WTC11 (cell line): ENCODE data around the gene HOMER2. TPM values are rescaled to one million over a fixed set of nuclear protein-coding genes. Genes with fewer than 3 reads are reported as not detected.

Experiments used
- ATAC-seq: fragments of 200-7000 bp; cut with Tn5 transposase; 2 replicates; pipeline ENCODE4 v1.10.0; 2021; ENCODE audit warnings: mild to moderate bottlenecking, moderate library complexity
- CTCF ChIA-PET: fragments of 300-600 bp; sonication (Branson Sonifier 250); formaldehyde crosslinking; loops from one replicate; lab custom pipeline; 2021; ENCODE audit warnings: antibody characterized with exemption; lab: Charles Lee
- POLR2A ChIA-PET: fragments of 350-600 bp; sonication (Branson Sonifier 250); formaldehyde crosslinking; loops from one replicate; lab custom pipeline; 2021; ENCODE audit warnings: antibody characterized with exemption; lab: Charles Lee
- DNase-seq: peaks from one replicate; pipeline ENCODE4 v3.0.0; 2021; ENCODE audit warnings: low spot score
- H3K27ac Mint-ChIP-seq: 2 replicates; pipeline ENCODE4 v1.8.0; 2021; ENCODE audit warnings: mixed read lengths
- H3K27me3 Mint-ChIP-seq: 2 replicates; pipeline ENCODE4 v1.8.0; 2021; ENCODE audit warnings: low read depth, mild to moderate bottlenecking, moderate library complexity, mixed read lengths
- H3K36me3 Mint-ChIP-seq: 2 replicates; pipeline ENCODE4 v1.8.0; 2021; ENCODE audit warnings: mixed read lengths
- H3K4me1 Mint-ChIP-seq: 2 replicates; pipeline ENCODE4 v1.8.0; 2022; ENCODE audit warnings: mixed read lengths
- H3K4me3 Mint-ChIP-seq: 2 replicates; pipeline ENCODE4 v1.8.0; 2021; ENCODE audit warnings: mild to moderate bottlenecking, moderate library complexity, mixed read lengths
- H3K9me3 Mint-ChIP-seq: 2 replicates; pipeline ENCODE4 v1.8.0; 2021; ENCODE audit warnings: mixed read lengths
- ATF1 ChIP-seq: sonication (generic); formaldehyde crosslinking; IDR thresholded peaks from 2 replicates; pipeline ENCODE4 v1.8.1; 2023; ENCODE audit warnings: mild to moderate bottlenecking, moderate library complexity, missing genetic modification reagents
- ATF2 ChIP-seq: sonication (generic); formaldehyde crosslinking; IDR thresholded peaks from 2 replicates; pipeline ENCODE4 v1.8.1; 2022; ENCODE audit warnings: low read depth, missing genetic modification reagents, borderline replicate concordance
- E2F5 ChIP-seq: sonication (generic); formaldehyde crosslinking; IDR thresholded peaks from 2 replicates; pipeline ENCODE4 v1.8.1; 2022; ENCODE audit warnings: mild to moderate bottlenecking, moderate library complexity, missing genetic modification reagents
- ELF4 ChIP-seq: sonication (generic); formaldehyde crosslinking; IDR thresholded peaks from 2 replicates; pipeline ENCODE4 v1.8.1; 2022; ENCODE audit warnings: low read depth, mild to moderate bottlenecking, moderate library complexity, missing genetic modification reagents
- ETV6 ChIP-seq: sonication (generic); formaldehyde crosslinking; IDR thresholded peaks from 2 replicates; pipeline ENCODE4 v1.8.1; 2022; ENCODE audit warnings: mild to moderate bottlenecking, missing genetic modification reagents
- FOXK1 ChIP-seq: sonication (generic); formaldehyde crosslinking; IDR thresholded peaks from 2 replicates; pipeline ENCODE4 v1.8.0; 2022; ENCODE audit warnings: mild to moderate bottlenecking, moderate library complexity, missing genetic modification reagents
- GRHL2 ChIP-seq: fragments of 250-450 bp; sonication (Bioruptor Pico); IDR thresholded peaks from 2 replicates; pipeline ENCODE4 v1.8.0; 2022; ENCODE audit warnings: mild to moderate bottlenecking, moderate library complexity; ENCODE audit not compliant: insufficient replicate concordance, severe bottlenecking
- HMGXB4 ChIP-seq: sonication (generic); formaldehyde crosslinking; IDR thresholded peaks from 2 replicates; pipeline ENCODE4 v1.8.1; 2023; ENCODE audit warnings: mild to moderate bottlenecking, moderate library complexity, missing genetic modification reagents
- JAZF1 ChIP-seq: fragments of 250-450 bp; sonication (Bioruptor Pico); IDR thresholded peaks from 2 replicates; pipeline ENCODE4 v1.9.0; 2021; ENCODE audit warnings: moderate library complexity, mild to moderate bottlenecking, inconsistent platforms
- JUN ChIP-seq: sonication (generic); formaldehyde crosslinking; IDR thresholded peaks from 2 replicates; pipeline ENCODE4 v1.8.0; 2023; ENCODE audit warnings: mild to moderate bottlenecking, missing genetic modification reagents
- KAT7 ChIP-seq: sonication (generic); formaldehyde crosslinking; IDR thresholded peaks from 2 replicates; pipeline ENCODE4 v1.8.1; 2023; ENCODE audit warnings: missing genetic modification reagents, mild to moderate bottlenecking, borderline replicate concordance
- MLX ChIP-seq: sonication (generic); formaldehyde crosslinking; IDR thresholded peaks from 2 replicates; pipeline ENCODE4 v1.8.1; 2023; ENCODE audit warnings: mild to moderate bottlenecking, missing genetic modification reagents, moderate library complexity
- OVOL2 ChIP-seq: fragments of 250-450 bp; sonication (Bioruptor Pico); IDR thresholded peaks from 2 replicates; pipeline ENCODE4 v1.9.0; 2021; ENCODE audit warnings: mild to moderate bottlenecking, borderline replicate concordance
- SMAD3 ChIP-seq: sonication (generic); formaldehyde crosslinking; IDR thresholded peaks from 2 replicates; pipeline ENCODE4 v1.8.0; 2022; ENCODE audit warnings: missing genetic modification reagents, mild to moderate bottlenecking, borderline replicate concordance
- TCF7 ChIP-seq: sonication (generic); formaldehyde crosslinking; IDR thresholded peaks from 2 replicates; pipeline ENCODE4 v1.8.0; 2022; ENCODE audit warnings: mild to moderate bottlenecking, low read depth, missing genetic modification reagents, moderate library complexity
- ZNF121 ChIP-seq: sonication (generic); formaldehyde crosslinking; IDR thresholded peaks from 2 replicates; pipeline ENCODE4 v1.8.0; 2023; ENCODE audit warnings: missing genetic modification reagents
- ZNF416 ChIP-seq: fragments of 250-450 bp; sonication (Bioruptor Pico); IDR thresholded peaks from 2 replicates; pipeline ENCODE4 v1.9.0; 2021; ENCODE audit warnings: mild to moderate bottlenecking, inconsistent platforms
- ZNF425 ChIP-seq: fragments of 250-450 bp; sonication (Bioruptor Pico); conservative IDR thresholded peaks from 2 replicates; pipeline ENCODE4 v1.9.0; 2021; ENCODE audit warnings: mild to moderate bottlenecking
- total RNA-seq: library from RNA; stranded (reverse); gene quantifications from 3 replicates; pipeline ENCODE4 v1.2.3, GENCODE V29; 2021

HOMER2 gene
- total RNA-seq, 1 experiment from 2014 or later, result 17.4 TPM

- no peak for TF ChIP-seq HMGXB4
Measured at GRCh38 chr15:82864967-82865366, 87.6 kb downstream of the HOMER2 start (continued).

- no peak for DNase-seq
- Mint-ChIP-seq H3K9me3 (0 out of 2 replicates have a peak, but pooled peaks cover 3% of the 10 kb centered on the region), H3K4me3 (no peak overlapping the region), H3K4me1 (peaks cover 5% of the 10 kb centered on the region), H3K36me3 (no peaks in the 10 kb centered on the region), H3K27ac (no peak overlapping the region), H3K27me3 (no peaks in the 10 kb centered on the region)
- TF ChIP-seq OVOL2 (CRISPR knock-in tag) (no peak), GRHL2 (CRISPR knock-in tag) (no peak), E2F5 (no peak)
- no peak for ATAC-seq
- POLR2A ChIA-PET, result no interaction called here
- CTCF ChIA-PET, result no interaction called here
Measured at GRCh38 chr15:82862886-82863285, 89.6 kb downstream of the HOMER2 start.

- no peak for DNase-seq
Measured at GRCh38 chr15:82858932-82859331, 93.6 kb downstream of the HOMER2 start.

GRCh38 chr15:82856397-82857170, 95.9 kb downstream of the HOMER2 start:
- DNase-seq (no peak), ATAC-seq (no peak)
- CTCF ChIA-PET, result interaction anchor here (0.6 to 1.1 kb wide), 2 partner anchors 155 to 250 kb away, joined by 3 read pairs; no protein-coding TSS in a partner anchor
- TF ChIP-seq ETV6 (no peak), JAZF1 (CRISPR knock-in tag) (no peak), ZNF121 (CRISPR knock-in tag) (no peak), ATF2 (CRISPR knock-in tag) (no peak), JUN (CRISPR knock-in tag) (no peak)

More at GRCh38 chr15:82858932-82859331, 93.6 kb downstream of the HOMER2 start:
- H3K27me3 Mint-ChIP-seq, result no peaks in the 10 kb centered on the region
- H3K27ac Mint-ChIP-seq, result no peak overlapping the region
- H3K9me3 Mint-ChIP-seq, result 0 out of 2 replicates have a peak, but pooled peaks cover 3% of the 10 kb centered on the region
- H3K4me1 Mint-ChIP-seq, result no peaks in the 10 kb centered on the region
- no peak overlapping the region for H3K4me3 Mint-ChIP-seq
- H3K36me3 Mint-ChIP-seq, result no peaks in the 10 kb centered on the region
- no peak for TF ChIP-seq MLX
- TF ChIP-seq ZNF416 (CRISPR knock-in tag), result no peak
- no peak for TF ChIP-seq GRHL2 (CRISPR knock-in tag)
- TF ChIP-seq FOXK1, result no peak
- no peak for TF ChIP-seq ATF1
- no peak for TF ChIP-seq SMAD3 (CRISPR knock-in tag)
- no peak for TF ChIP-seq ELF4 (CRISPR knock-in tag)
- no peak for TF ChIP-seq ZNF425
- TF ChIP-seq ETV6, result no peak
- TF ChIP-seq KAT7 (CRISPR knock-in tag), result no peak
- TF ChIP-seq TCF7 (CRISPR knock-in tag), result no peak
- no peak for ATAC-seq
- ChIA-PET CTCF (no interaction called here), POLR2A (no interaction called here)

More at GRCh38 chr15:82856397-82857170, 95.9 kb downstream of the HOMER2 start:
- Mint-ChIP-seq H3K4me3 (no peak overlapping the region), H3K9me3 (0 out of 2 replicates have a peak, but pooled peaks cover 3% of the 10 kb centered on the region), H3K4me1 (no peaks in the 10 kb centered on the region), H3K36me3 (no peaks in the 10 kb centered on the region), H3K27me3 (no peaks in the 10 kb centered on the region), H3K27ac (no peak overlapping the region)
- POLR2A ChIA-PET, result no interaction called here
